KBM-7 (cell line): Measurements from ENCODE around the gene ANKRD11.
"Not testable (repeated sequence)": the region's sequence is repeated elsewhere in the genome, so short reads cannot be mapped to it uniquely, and the experiment has no call there.

Experiments used
- DNase-seq: peaks from one replicate; pipeline ENCODE4 v3.0.0-alpha.2; 2015
- in situ Hi-C: fragments of 300-500 bp; cut with MboI; formaldehyde crosslinking; loops from 2 replicates; pipeline ENCODE4 v1.14.3; 2020; ENCODE audit warnings: low sequenced_read_pairs, low pct_unique_long_range_greater_than_20kb, mixed read lengths

The ANKRD11 gene

DNA sequence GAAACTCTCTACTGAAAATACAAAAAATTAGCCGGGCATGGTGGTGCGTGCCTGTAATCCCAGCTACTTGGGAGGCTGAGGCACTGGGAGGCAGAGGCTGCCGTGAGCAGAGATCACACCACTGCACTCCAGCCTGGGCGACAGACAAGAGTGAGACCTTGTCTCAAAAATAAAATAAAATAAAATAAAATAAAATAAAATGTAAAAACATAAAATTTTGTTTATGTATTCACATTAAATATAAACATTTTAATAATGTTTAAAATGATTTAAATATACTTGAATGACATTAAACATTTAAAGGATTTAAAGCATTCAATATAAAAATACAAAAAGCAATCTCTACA, 160.6 kb downstream of the ANKRD11 start:
- DNase-seq, in situ Hi-C loops: not testable (repeated sequence)

DNA sequence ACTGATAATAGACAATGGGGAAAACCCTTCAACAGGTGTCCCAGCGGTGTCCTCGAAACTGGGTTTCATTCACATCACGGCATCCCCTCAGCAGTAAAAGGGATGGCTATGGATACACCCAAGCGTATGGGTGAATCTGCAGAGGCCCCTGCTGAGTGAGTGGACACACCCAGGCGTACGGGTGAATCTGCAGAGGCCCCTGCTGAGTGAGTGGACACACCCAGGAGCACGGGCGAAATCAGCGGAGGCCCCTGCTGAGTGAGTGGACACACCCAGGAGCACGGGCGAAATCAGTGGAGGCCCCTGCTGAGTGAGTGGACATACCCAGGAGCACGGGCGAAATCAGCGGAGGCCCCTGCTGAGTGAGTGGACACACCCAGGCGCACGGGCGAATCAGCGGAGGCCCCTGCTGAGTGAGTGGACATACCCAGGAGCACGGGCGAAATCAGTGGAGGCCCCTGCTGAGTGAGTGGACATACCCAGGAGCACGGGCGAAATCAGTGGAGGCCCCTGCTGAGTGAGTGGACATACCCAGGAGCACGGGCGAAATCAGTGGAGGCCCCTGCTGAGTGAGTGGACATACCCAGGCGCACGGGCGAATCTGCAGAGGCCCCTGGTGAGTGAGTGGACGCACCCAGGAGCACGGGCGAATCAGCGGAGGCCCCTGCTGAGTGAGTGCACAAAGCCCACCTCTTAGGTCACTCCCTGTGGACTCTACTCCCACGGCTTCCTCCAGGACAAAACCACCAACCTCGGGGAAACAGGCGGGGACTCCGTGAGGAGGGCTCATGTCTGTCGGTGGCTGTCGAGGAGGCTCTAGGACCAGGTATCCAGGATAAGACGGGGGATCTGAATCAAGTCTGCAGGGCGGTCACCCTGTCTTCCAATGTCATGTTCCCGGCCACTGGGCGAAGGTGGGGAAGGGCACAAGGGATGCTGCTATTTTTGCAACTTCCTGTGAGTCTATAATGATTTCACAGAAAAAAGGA, 161.7 kb downstream of the ANKRD11 start:
- DNase-seq, in situ Hi-C loops: not testable (repeated sequence)

DNA sequence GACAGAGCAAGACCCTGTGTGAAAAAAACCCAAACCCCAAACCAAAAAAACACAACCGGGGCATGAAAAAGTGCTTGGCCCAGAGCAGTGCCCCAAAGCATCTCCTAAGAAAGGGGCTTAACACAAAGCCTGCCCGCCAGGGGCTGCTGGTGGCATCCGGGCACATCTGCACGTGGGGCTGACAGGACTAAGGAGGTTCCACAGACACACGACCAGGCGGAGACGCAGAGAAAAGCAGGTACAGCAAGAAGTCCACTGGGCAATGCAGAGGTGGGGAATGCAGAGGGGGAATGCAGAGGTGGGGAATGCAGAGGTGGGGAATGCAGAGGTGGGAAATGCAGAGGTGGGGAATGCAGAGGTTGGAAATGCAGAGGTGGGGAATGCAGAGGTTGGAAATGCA, 163.6 kb downstream of the ANKRD11 start:
- no peak for DNase-seq
- in situ Hi-C loops = no loop called here

DNA sequence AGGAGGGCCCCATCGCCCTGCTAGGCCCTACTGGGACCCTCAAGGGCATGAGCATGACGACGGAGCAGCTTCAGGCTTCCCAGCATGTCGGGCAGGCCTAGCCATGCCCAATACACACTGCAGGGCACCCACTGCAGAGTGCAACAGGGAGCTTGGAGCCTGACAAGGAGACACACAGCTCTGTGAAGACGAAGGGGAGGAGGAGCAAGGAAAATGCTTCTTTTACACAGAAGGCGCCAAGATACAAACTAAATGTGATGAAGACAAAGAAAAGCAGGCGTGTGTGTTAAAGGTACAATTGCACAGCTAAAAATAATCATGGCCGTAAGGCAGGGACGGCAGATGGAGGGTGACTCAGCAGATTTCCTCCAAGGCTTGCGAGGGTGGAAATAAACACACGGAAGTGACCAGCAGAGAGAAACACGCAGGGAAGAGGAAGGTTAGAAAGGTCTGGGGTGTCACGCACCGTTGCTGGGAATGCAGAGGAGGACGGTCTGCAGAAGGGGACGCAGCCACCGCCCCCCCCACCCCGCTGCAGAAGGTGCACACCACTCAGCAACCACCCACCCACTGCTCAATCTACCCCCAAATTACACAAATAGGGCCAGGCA, 164.4 kb downstream of the ANKRD11 start:
- in situ Hi-C loops = no loop called here
- DNase-seq = peak; percentile 80

DNA sequence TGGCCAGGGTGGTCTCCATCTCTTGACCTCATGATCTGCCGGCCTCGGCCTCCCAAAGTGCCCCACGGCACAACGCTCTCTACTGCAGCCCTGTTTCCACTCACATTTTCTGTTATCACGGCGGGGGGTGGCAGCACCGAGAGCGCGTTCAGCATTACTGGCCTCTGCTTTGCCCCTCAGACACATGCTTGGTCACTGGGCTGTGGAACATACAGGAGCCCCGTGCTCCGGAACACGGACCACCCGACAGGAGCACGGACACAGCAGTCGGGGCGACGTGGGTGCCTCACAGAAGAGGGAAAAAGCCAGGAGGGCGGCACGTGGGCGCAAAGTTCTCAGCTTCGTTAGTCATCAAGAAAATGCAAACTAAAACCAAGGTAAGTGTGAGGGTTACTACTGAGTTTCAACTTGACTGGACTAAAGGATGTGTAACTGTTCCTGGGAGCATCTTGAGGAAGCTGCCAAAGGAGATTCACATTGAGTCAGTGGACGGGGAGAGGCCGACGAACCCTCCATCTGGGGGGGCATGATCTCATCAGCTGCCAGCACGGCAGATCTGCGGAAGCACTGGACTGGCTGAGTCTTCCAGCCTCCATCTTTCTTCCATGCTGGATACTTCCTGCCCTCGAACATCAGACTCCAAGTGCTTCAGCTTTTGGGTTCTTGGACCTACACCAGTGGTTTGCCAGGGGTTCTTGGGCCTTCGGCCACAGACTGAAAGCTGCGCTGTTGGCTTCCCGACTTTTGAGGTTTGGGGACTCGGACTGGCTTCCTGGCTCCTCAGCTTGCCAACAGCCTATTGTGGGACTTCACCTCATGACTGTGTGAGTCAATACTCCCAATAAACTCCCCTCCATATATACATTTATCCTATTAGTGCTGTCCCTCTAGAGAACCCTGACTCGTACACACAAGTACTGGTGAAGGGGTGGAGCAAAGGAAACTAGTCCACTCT, 166.0 kb downstream of the ANKRD11 start:
- in situ Hi-C loops = no loop called here
- no peak for DNase-seq

DNA sequence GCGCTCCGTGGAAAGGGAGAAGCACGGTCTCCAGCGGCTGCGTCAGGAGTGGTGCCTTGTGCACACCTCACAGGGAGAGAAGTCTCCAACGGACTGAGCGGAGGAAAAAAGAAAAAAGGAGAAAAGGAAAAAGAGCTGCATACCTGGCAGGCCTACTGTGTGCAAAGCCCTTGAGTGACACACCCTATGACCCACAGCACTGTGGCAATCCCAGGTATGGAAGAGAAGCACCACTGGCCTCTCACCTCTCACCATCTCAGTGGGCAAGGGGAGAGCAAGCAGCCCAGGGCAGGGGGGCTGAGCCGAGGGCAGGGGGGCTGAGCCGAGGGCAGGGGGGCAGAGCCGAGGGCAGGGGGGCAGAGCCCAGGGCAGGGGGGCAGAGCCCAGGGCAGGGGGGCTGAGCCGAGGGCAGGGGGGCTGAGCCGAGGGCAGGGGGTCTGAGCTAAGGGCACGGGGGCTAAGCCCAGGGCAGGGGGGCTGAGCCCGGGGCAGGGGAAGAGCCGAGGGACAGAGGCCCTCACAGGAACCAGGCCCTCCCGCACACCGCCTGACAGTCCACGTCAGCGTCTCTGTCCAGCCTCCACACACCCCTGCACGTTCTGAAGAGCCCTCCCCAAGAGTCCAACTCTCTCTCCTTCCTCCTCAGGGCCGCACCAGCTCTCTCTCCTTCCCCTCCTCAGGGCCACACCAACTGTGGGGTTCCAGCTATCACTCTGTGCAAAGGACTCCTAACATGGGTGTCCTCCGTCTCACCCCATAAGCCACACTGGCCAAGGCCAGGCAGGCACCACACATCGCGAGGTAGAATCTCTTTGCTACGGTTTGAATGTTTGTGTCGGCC, 167.0 kb downstream of the ANKRD11 start:
- DNase-seq = no peak
- in situ Hi-C loops = no loop called here

DNA sequence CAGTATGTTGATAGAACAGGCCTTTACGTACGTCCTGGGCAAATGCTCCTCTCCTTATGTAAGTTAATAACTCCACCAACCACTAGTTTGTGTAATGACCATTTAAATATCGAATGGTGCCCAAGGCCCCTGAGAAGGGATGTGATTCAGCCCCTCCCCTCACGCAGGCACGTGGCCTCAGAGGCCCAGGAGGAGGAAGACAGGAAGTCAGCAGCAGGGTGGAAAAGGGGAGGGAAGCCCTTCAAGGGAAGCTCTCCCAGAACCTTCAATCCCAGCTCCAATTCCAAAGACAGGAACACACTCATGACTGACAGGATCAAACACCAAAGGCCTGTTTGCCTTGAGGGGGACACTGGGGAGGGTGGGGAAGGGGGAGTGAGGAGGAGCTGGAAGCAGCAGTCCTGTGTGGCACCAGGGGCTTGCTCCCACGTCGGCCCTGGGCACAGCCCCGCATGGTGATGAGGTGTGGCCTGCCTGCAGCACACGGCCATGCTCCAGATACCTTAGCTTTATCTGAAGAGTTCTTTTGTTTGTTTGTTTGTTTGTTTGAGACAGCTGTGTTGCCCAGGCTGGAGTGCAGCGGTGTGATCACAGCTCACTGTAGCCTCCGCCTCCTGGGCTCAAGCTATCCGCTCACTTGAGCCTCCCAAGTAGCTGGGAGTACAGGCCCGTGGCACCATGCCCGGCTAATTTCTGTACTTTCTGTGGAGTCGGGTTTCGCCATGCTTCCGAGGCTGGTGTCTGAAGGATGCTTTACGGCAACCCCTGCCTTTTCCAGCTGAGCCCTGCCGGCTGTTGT, 167.8 kb downstream of the ANKRD11 start:
- in situ Hi-C loops = no loop called here
- peak; percentile 42 for DNase-seq

DNA sequence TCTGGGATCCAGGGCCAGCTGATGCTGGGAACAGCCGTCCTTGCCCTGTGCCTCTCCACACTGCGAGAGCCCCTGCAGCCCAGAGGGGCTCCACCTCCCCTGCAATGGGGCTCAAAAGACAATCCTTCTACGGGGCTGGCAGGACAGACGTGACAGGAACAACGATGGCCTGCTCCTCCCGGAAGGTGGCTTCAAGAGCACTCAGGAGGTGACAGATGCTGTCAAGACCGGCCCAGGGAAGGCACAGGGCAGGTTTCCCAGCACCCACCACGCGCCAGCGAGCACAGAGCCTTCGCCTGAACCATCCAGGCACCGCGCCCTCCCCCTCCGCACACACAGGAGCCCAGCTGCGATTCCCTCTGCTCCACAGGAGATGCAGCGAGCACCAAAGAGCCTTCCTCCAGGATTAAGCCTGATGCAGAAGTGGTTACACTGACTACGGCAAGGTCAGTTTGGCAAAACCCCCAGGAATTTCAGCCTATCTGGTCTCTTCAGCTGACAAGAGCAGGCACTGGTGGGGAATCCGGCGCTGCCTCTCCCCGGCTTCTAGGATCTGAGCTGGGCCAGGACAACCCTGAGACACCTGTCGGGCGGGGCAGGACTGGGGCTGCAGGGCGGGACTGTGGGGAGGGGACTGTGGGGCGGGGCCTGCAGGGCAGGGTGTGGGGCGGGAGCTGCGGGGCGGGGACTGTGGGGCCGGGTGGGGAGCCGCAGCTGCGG, 169.4 kb downstream of the ANKRD11 start:
- in situ Hi-C loops = no loop called here
- no peak for DNase-seq

DNA sequence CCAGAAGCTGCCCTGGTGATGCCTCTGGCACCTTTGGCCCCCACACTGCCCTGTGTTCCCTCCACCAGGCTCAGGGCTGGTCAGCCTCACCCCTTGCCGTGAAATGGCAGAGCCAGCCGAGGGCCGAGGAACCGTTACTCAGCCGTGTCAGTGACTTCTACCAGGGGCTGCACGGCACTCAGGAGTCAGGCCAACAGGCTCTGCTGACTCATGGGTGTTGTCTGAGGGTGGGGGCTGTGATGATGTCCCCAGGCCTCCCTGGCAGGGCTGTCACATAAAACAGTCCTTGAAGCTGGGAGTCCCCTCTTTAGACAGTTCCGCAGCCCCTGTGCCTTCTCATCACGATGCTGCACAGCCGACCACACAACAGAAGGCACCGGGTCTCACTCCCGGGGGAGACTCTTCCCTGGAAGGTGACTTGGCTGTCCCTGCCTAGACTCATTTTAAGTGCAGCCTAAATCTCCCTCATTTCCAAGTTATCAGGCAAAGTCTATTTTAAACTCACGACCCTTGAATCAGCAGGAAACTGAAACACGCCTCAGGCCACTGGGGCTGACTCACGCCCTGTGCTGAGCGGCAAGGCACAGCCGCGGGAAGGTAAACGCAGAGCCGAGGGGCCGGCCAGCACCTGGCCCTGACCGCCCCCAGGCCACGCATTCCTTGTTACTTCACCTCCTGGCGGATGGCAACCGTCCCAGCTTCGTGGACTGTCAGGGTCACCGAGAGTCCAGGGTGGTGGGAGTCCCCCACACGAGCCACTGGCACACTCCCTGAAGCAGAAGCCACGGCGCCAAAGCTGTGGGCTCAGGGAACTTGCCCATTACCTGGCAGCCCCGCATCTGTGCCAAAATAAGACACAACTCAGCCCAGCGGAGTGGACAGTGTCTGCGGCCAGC, 170.2 kb downstream of the ANKRD11 start:
- DNase-seq = peak; percentile 26
- in situ Hi-C loops = no loop called here

DNA sequence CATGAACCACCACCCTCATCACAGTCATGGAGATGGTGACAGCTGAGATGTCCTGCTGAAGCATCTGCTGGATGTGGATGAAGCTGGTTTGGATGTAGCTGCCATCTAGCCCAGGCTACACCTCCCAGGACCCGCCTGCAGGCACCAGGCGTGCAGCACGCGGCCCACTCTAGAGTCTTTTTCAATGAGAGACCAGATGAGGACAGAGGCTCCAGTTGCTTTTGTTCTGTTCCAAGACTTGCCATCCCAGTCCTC, 170.8 kb downstream of the ANKRD11 start:
- no peak for DNase-seq
- in situ Hi-C loops = no loop called here

DNA sequence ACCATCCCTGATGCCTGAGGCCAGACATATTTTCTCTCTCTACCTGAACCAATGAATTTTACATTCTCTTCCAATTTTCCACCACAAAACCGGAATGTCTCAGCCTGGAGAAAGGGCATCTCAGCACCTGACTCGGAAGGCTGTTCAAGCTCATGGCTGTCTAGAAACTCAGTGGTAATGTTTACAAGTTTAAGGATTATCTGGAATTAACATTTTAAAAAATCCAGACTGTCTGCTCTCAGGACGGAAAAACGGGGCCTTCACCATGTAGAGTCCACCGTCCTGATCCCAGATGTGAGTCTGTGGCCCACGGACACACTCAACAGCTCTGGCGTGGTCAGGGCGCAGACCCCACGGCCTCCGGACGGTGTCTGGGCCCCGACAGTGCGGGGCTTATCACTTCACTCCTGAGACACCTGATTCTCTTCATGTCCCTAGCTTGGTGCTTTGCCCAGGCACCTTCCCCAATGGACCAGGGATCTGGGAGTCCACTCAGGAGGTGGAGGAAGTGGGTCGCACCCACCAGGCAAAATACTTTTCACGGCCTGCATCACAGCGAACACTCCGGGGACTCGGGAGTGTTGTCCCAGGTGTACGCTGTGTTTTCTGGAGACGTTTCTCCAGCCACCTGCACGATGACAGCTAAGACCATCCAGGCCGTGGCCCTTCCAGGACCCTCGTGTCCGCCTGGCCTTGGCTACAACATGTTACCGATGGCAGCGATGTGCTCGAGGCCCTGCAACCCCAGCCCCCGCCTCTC, 171.3 kb downstream of the ANKRD11 start:
- in situ Hi-C loops = no loop called here

DNA sequence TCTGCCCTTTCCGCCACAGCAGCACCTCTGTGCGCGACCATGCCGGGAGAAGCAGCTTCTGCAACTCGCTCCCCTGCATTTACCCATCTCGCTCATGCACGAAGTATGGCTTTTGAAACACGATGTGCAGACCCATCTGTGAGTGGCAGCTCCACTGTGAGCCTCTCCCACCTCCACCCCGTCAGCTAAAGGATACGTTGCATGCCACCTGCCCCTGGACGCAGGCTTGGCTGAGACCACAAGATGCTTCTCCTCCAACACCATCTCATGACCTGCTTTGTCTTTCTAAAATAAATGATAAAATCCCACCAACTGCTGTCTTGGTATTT, 172.0 kb downstream of the ANKRD11 start:
- no peak for DNase-seq
- in situ Hi-C loops = no loop called here

More for the DNA sequence above, 171.3 kb downstream of the ANKRD11 start:
- DNase-seq = no peak

DNA sequence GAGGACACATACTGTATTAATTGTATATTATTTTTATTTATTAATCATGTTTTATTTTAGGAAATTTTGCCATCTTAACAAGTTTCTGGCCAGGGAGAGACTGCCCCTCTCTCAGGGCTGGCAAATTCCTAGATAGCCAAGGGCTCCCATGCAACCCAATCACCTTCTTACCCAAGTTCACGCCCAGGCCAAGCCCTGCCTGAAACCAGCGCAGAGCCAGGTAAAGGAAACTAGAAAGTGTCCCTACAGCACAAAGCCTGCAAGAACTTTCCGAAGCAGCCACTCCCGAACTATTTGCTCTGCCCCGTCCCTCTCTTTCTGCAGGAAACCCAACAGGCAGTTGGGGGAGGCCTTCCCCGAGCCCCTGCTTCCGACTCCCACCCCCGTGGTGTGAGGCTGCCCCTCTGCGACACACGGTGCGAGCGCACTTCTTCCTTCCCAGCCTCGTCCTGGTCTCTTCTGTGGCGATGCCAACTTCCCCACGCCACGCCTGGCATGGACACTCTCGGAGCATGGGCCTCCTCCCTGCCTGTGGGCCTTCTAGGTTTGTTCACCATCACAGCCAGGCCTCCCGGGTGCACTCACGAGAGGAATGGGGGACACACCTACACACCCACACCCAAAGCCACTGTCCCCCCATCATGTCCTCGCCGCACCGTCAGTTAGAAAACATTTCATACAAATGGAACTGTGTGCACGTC, 172.5 kb downstream of the ANKRD11 start:
- DNase-seq = no peak
- in situ Hi-C loops = no loop called here

DNA sequence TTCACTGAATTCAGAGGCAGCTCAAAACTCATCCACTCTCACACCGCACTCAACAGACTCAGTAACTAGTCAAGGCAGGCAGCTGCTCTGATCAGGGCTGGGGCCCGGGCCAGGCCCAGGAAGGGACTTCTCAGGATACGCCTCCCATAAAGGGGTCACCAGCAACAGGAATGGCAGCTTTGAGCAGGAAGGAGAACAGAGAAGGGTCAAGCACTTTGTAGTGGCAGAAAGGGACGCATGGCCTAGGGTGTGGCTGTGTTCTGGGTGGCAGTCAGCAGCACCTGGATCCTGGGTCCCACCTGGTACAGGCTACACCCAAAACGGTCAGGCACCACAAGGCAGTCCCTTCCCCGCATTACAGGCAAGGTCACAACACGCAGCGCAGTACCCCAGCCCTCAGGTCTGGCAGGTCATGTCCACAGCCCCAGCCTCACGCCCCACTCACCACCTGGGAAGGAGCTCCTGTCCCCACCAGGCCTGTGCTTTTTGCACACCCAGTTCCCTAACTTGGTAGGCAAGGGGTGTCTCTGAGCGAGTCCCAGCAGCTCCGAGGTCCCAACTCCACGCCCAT, 173.2 kb downstream of the ANKRD11 start:
- DNase-seq = no peak
- in situ Hi-C loops = no loop called here

DNA sequence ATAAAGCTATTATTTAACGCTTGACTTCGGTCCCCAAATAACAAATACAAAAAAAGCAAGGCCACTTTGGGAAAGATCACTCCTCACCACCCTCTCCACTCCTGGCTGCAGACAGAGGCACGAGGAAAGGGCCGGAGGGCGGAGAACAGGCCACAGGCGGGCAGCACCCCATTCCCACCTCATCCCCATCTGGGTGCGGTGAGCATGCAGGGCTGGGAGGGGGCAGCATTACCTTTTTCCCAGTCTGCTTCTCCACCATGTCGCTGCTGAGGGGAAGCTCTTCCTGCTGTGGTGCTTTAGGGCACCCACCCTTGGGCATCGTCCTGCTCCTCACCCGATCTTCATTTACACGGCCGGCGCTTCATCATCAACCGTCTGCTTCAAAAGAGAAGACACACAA, 173.7 kb downstream of the ANKRD11 start:
- no peak for DNase-seq
- in situ Hi-C loops = no loop called here
